NCI-H2227 (cell line): ENCODE data around the gene GFOD1.

Source experiments
- DNase-seq: peaks from one replicate; lab custom pipeline; 2025; ENCODE audit not compliant: unreplicated experiment; lab: John Stamatoyannopoulos, UW

GFOD1 gene

DNA sequence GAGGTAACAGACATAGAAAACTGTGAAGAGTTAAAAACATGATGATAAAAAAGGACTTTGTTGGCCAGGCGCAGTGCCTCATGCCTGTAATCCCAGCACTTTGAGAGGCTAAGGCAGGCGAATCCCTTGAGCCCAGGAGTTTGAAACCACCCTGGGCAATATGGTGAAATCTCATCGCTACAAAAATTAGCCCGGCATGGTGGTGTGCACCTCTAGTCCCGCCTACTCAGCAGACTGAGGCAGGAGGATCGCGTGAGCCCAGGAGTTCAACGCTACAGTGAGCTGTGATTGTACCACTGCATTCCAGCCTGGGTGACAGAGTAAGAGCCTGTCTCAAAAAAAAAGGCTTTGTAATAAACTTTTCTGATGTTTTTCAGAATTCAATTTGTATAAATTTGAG, 60.1 kb downstream of the GFOD1 start:
- DNase-seq, result no peak

DNA sequence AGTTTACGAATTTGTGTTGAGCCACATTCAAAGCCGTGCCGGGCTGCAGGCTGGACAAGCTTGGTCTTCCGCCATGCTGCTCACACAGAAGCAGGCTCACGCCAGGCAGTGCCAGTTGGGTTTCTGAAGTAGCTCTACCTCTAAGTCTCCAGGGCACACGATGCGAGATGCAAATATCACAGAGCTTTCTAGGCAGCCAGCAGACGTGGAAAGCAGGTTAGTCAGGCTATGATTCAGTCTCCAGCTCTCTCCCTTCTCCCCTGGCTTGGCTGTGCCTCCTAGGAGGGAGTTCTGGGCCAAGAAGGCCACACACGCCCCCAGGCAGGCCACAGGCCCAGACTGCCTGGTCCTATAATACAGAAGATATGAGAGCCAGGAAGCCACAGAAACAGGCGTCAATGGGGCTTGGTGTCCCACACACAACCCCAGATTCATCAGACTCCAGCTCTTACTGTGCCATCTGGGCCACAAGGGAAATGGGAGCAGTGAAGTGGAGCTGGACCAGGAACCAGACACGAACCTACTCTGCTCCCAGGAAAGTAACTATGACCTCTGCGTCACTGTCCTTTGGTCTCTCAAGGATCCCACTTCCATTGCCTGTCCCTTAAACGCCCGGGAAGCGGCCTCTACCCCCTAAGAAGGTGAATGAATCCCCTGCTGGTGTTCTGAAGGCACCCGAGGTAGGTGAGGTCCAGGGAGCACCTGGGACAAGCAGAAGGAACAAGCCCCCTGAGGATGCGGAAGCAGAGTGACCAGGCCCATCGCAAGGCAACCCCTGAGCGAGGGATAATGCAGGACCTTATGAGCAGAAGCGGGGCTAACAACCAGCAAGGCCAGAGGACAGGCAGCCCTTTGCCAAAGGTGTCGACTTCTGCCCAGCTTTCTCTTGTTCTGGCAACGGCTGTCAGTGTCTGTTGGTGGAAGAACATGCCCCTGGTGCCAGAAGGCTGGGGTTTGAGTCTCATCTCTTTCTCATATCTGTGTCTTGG, 61.2 kb downstream of the GFOD1 start:
- no peak for DNase-seq

DNA sequence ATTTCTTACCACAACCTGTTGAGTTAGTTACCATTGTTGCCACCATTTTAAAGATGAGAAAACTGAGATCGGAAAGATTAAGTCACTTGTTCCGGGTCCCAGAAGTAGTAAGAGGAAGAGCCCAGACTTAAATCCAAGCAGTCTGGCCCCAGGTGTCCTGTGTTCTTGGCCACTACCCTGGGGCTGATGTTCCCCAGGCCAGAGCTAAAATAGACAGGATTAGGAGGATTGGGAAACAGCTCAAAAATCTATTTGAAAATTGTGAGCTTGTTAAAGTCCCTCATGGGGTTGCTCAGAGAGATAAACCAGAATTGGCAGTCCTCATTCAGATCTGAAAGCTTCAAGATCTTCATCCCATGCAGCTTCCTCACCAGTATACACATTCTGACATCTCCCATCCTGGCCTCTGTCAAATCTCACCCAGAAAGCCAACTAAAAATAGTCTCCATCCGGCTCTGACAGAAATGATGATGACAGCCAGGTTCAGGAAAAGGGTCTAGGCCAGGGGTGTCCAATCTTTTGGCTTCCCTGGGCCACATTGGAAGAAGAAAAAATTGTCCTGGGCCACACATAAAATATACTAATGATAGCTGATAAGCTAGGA, 62.0 kb downstream of the GFOD1 start:
- no peak for DNase-seq

DNA sequence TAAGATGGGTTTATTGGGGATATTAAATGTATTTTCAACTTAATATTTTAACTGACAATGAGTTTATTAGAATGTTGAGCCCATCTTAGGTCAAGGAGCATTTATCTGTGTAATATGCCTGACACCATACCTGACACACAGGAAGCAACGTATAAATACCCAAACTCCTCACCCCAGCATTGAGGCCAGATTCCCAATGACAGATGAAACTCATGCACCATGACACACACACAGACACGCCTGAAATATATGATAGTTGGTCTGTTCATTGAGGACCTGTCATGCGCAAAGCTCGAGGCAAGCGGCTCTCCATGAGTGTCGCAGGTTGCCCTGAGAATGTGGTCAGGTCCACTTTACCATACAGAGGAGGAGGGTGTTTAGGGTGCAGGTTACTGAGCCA, 64.1 kb downstream of the GFOD1 start:
- DNase-seq, result no peak

DNA sequence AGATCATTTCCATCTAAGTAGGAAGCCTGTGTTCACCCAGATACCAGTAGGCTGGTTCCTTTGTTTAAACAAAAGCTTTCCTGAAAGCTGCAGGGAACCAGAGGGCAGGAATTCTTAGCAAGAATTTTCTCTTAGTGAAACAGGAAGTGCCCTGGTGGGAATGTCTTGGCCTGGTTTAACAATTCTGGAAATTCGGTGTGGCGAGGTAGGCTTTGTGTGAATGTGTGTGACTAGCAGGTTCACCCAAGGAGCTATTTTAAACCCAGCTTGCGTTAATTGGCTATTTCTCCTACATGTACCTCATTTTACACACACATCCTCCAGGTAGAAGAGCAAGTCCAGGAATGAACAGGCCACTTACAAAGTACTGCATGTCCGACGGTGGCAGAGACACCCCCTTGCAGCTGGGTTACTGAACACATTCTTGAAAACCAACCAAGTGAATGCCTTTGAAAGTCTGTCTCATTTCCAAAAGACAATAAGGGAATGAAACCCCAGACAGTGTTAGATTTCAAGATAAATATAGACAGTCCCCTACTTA, 64.6 kb downstream of the GFOD1 start:
- DNase-seq, result no peak

DNA sequence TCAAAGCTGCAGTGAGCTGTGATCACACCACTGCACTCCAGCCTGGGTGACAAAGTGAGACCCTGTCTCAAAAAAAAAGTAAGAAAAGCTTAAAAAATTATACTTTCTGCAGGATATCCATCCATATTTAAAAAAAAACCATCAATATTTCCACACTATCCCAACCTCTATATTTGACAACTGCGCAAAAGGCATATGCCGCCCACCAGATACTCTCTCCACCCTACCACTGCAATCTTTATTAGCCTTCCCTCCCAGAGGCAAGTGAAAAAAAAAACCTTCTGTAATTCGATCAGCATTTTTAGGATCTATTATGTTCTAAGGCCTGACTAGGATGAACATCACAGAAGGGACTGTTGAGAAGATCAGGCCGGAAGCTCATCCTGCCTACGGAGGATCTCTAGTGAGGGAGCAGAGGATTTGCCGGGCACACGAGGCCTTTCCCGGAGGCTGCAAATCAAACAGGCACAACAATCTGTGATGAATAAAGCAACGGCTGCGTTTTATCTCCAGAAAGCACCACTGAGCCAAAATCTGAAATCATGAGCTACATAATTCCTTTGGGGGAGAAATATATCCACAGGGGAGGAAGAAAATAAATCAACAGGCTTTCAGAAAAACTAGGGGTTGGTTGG, 65.9 kb downstream of the GFOD1 start:
- DNase-seq, result no peak

DNA sequence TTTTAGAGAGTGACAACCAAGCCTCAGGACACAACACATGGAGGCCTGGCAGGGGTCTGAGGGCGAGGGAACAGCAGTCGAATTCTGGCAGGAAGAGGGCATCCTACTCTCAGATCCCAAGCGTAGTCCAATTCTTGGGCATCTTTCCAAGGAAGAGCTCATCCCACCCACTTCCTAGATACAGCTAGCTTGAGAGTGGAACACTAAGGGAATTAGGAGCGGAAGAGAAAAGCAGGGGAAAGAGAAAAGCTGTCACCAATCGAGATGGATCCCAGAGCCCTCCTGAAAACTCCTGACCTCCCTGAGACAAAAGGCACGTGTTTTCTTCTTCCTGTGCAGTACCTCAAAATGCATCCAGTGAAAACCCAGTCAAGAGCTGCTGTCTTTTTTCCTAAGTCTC, 67.1 kb downstream of the GFOD1 start:
- no peak for DNase-seq

DNA sequence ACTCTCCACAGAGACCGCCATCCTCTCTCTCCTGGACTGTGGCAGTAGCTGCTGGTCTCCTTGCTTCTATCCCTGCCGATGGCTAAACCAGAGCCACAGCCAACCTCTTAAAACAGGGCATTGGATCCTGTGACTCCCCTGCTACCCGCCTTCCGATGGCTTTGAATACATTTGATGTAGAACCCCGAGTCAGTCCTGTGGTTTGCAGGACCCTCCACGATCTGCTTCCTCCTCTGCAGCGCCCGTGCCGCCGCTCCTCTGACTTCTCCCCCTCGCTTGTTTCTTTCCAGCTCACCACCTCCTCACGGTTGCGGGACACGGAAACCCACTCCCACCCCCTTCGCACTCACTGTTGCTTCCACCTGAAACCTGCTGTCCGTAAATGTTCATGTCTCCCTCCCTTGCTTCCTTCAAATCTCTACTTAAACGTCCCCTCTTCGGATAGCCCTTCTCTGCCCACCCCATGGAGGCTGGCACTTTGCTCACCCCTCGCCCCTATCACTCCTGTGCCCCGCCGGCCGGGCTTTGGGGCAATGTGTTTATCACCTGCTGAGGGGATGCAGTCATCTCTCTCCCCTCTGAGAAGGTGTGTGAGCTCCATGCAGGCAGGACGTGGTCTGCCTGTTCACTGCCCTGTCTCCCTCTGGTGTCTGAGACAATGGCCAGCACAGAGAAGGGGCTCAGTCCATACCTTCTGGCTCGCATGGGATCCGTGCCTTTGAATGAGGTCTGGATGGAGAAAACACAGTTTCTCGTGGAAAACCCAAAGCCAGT, 67.8 kb downstream of the GFOD1 start:
- DNase-seq, result no peak

DNA sequence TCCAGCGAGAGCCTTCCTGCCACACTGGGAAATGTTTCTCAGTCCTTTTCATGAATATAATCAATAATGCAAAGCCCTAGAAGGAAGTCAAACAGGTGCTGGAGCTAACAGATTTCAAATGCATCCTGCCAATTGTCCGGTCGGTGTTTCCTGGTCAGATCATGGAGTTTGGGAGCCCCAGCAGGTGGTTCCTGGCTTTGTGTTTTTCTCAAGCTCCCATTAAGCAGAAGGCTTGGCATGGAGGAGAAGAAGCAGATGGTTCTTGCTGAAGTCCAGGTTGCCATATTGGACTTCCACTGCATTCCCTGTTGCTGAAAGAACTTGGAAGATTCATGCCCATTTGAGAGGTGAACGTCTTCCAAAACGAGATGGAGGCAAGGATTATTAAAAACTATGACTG, 68.6 kb downstream of the GFOD1 start:
- no peak for DNase-seq

DNA sequence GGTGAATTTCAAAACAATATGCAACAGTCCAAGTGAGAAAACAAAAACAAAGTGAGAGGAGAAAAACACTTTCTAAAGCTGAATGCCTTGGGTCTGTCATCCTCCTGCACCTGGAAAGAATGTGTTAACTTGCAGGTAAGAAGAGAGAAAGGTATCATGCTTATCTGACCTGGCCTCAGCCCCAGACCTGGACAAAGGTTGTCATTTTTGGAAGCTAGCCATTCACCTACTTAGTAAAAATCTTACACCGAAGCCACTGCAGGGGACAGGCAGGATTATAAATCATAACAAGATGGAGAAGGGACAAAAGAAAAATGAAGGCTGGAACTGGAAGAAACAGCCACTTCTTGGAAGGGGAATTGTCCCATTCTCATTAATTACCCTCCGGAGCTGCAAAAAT, 69.4 kb downstream of the GFOD1 start:
- DNase-seq, result no peak

DNA sequence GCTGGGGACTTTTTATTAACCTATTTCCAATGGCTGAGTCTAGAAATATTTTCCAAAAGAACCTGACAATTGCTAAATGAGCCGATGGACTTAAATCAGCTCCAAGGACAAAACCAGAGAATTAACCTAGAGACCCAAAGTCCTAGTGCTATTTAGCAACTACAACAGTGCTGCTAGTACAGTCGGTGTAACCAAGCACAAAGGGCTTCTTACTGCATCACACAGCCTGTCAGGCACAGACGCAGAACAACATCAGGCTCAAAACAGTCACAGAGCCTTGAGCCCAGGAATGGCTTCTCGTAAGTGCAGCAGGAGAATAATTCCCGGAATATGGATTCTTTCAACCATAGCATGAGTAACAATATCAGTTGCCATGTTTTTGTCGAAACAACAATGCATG, 70.0 kb downstream of the GFOD1 start:
- no peak for DNase-seq

DNA sequence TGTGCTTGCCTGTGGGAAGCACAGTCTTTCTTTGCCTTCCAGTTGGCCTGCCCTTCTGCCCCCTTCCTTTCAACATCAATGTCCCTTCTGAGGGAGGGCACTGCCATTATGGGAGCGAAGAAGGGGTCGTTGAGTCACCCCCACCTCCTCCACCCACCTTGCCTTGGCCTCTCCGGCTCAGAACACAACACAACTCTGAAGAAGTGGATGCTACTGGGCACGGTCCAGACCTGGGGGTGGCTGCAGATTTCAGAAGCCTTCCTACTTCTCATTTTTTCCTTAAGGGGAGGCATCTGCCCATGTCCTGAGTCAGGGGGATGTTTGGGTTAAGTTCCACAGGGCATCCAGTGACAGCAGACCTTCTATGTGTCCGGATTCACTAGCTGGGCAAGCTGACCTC, 72.1 kb downstream of the GFOD1 start:
- DNase-seq, result no peak

DNA sequence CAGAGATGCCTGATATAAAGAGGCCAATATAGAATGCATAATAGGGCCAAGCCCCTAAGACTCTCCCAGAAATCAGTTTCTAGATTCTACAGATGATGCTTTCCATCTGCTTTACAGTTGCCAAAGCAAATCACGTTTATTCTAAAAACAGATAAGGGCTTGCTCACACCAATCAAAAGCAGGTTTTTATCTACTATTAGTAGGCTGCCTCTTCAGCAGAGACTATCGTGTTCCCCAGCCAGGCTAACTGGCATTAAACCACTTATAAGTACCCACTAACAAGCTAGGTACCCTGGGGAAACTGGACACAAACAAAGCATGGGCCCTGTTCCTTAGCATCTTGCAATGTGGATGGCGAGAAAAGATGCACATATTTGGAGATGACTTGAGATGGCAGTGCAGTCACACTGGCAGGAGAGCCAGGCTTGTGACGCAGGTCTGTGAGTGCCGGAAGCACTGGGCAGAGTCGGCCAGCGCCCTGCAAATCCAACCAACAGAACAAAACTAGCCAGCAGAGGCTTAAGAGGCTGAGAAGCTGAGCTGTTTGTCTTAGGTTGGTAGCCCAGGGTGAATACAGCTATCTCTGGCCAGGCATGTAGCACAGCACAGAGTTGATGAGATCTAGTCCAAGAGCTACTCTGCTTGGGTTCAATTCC, 73.4 kb downstream of the GFOD1 start:
- DNase-seq, result no peak

DNA sequence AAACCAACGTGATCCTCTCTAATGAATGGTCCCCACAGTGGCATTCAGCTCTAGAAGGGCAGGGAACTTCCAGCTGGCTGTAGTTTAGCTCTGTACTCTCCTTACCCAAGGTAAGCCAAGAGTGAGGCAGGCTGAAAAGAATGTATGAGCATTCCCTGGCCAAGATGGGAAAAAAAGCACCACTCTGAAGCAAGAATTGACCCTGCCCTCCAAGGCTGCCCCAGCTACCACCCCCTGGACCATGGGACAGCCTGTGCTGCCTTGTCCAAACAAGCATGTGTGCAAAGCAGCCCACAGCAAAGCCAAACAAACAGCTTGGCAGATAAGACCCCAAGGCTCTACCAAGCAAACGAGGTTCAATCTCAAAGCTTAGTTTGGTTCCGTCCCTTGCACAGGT, 73.9 kb downstream of the GFOD1 start:
- no peak for DNase-seq

DNA sequence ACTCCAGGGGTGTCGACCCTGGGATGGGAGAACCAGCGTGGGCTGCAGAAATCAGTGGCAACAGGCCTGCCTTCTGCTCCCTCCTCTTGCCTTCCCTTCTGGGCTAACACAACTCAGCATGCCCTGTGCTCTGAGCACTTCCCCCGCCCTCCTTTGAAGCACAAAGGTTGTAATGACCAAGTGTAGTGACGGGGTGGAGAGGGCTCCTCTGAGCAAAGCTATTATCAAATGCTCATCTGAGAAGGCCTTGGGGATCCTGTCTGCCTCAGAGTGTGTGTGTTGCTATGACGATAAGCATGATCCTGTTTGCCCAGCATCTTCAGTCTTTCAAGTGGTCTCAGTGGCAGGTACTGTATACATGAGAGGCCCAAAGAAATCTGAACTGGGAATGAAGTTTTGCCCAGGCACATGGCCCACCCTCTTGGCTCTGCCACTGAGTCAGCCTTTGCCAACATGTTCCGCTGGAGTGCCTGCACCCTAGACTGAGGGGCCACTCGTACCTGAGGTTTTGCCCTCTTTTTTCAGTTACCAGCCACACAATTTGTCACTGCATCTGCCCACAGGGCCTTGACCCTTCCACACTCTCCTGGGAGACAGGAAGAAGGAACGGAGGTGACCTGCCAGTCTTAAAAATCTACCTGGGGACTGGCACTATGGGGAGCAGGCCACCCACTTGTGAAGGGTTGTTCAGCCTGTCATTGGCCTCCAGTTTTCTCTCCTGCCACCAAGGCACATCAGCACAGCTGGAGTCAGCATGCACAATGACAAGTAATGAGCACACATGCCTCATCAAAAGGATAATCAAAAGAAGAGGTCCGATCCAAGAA, 74.5 kb downstream of the GFOD1 start:
- peak; percentile 81 for DNase-seq

DNA sequence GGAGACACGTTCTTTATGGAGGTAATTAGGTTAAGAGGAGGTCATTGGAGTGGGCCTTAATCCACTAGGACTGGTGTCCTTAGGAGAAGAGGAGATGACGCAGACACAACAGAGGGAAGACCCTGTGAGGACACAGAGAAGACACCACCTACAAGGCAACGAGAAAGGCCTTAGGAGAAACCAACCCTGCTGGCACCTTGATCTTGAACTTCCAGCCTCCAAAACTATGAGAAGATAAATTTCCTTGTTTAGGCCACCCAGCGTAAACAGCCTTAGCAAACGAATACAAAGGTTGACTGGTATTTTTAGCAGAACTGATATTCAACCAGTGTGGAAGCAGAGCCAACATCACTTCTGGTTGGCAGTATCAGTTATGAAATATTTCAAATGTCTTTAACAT, 75.2 kb downstream of the GFOD1 start:
- DNase-seq, result no peak

DNA sequence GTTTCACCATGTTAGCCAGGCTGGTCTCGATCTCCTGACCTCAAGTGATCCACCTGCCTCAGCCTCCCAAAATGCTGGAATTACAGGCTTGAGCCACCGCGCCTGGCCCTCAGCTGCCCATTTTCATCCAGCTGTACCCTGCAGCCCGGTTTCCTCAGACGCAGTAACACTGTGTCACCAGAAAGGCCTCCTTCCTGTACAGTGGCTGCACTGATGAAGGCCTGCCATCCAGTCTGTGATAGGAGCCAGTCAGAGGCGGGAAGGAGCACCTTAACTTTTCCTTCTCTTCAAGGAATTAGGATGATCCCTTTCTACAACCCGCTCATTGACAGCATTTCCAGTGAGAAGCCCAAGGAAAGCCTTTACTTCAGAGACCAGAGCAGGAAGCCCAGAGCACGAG, 75.9 kb downstream of the GFOD1 start:
- DNase-seq, result no peak

DNA sequence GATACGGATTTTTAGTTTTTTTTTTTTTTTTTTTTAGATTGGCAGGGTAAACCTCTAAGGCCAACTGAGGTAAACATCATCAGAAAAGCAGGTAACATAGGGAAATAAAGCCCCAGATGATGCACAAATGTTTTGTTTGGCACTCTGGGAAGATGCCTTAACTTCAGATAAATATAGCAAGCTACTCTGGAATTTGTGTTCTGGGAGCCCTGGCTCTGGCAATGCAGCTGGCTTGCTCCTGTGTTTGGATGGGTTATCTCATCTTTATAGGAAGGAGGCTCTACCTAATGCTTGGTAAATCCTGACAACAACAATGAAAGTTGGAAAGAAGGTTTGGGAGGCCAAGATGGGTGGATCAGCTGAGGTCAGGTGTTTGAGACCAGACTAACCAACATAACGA, 77.4 kb downstream of the GFOD1 start:
- no peak for DNase-seq
